NCI-H1048 (cell line): ENCODE data around the gene CEP192.

Source experiments
- DNase-seq: peaks from one replicate; lab custom pipeline; 2025; lab: John Stamatoyannopoulos, UW

The CEP192 gene

GRCh38 chr18:13105059-13105458 is 113.9 kb downstream of the CEP192 start:
- no peak for DNase-seq

GRCh38 chr18:13107074-13107473 is 115.9 kb downstream of the CEP192 start:
- DNase-seq: no peak

GRCh38 chr18:13108330-13108729 is 117.2 kb downstream of the CEP192 start:
- DNase-seq: no peak

GRCh38 chr18:13110559-13110958 is 119.4 kb downstream of the CEP192 start:
- DNase-seq: no peak

GRCh38 chr18:13112982-13113381 is 121.8 kb downstream of the CEP192 start:
- no peak for DNase-seq

GRCh38 chr18:13120255-13120654 is 129.1 kb downstream of the CEP192 start:
- DNase-seq: no peak

GRCh38 chr18:13120983-13121441 is 129.8 kb downstream of the CEP192 start:
- DNase-seq: no peak

GRCh38 chr18:13124411-13124810 is 133.2 kb downstream of the CEP192 start:
- DNase-seq: no peak

- DNase-seq: no peak
Observed at GRCh38 chr18:13125191-13125590, 134.0 kb downstream of the CEP192 start.

GRCh38 chr18:13126966-13127598 is 135.9 kb downstream of the CEP192 start:
- no peak for DNase-seq

- DNase-seq: no peak
Observed at GRCh38 chr18:13131283-13131682, 140.1 kb downstream of the CEP192 start.

- DNase-seq: no peak
Observed at GRCh38 chr18:13134551-13135401, 143.6 kb downstream of the CEP192 start.

- DNase-seq: no peak
Observed at GRCh38 chr18:13136056-13136903, 145.1 kb downstream of the CEP192 start.

- no peak for DNase-seq
Observed at GRCh38 chr18:13136904-13137669, 145.9 kb downstream of the CEP192 start.

GRCh38 chr18:13137670-13138419 is 146.7 kb downstream of the CEP192 start:
- DNase-seq: peak; percentile 81

GRCh38 chr18:13138420-13139139 is 147.4 kb downstream of the CEP192 start:
- DNase-seq: no peak

GRCh38 chr18:13139885-13140450 is 148.8 kb downstream of the CEP192 start:
- no peak for DNase-seq

GRCh38 chr18:13141209-13141608 is 150.0 kb downstream of the CEP192 start:
- no peak for DNase-seq

- DNase-seq: no peak
Observed at GRCh38 chr18:13145636-13146190, 154.6 kb downstream of the CEP192 start.

GRCh38 chr18:13147130-13147529 is 156.0 kb downstream of the CEP192 start:
- no peak for DNase-seq
